ENCODE data around the gene ENDOD1.

The ENDOD1 gene

DNA sequence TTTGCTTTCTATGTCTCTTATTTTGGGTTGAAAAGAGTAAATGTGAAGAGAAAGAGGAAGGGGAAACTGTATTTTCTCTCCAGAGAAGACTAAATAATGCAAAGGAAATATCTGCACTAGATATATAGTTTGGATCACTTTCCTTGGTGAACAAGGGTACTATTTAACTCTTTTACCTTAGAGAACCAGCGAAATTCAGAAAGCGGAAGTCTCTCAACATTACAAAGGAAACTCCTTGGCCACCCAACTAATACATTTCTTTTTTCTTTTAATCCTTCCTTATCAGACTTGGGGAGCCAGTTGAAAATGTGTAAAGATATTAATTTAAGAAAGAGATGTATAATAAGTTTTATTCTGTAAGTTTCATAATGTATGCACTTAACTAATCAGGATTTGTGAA lies 77.1 kb downstream of the ENDOD1 start:
- TF ChIP-seq, protein P1, sequence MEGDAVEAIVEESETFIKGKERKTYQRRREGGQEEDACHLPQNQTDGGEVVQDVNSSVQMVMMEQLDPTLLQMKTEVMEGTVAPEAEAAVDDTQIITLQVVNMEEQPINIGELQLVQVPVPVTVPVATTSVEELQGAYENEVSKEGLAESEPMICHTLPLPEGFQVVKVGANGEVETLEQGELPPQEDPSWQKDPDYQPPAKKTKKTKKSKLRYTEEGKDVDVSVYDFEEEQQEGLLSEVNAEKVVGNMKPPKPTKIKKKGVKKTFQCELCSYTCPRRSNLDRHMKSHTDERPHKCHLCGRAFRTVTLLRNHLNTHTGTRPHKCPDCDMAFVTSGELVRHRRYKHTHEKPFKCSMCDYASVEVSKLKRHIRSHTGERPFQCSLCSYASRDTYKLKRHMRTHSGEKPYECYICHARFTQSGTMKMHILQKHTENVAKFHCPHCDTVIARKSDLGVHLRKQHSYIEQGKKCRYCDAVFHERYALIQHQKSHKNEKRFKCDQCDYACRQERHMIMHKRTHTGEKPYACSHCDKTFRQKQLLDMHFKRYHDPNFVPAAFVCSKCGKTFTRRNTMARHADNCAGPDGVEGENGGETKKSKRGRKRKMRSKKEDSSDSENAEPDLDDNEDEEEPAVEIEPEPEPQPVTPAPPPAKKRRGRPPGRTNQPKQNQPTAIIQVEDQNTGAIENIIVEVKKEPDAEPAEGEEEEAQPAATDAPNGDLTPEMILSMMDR (IDR thresholded peaks at IDR 0.05): no peak
- no peak overlapping the region for H3K4me3 ChIP-seq
- H3K27ac ChIP-seq: no peak overlapping the region
- DNase-seq (ENCODE audit: low spot score): no peak

GRCh38 chr11:95170294-95170693 lies 80.6 kb downstream of the ENDOD1 start:
- Histone ChIP-seq H3K27ac (no peak overlapping the region), H3K4me3 (no peak overlapping the region)
- TF ChIP-seq, protein P1 (IDR thresholded peaks at IDR 0.05): no peak
- no peak for DNase-seq (ENCODE audit: low spot score)

DNA sequence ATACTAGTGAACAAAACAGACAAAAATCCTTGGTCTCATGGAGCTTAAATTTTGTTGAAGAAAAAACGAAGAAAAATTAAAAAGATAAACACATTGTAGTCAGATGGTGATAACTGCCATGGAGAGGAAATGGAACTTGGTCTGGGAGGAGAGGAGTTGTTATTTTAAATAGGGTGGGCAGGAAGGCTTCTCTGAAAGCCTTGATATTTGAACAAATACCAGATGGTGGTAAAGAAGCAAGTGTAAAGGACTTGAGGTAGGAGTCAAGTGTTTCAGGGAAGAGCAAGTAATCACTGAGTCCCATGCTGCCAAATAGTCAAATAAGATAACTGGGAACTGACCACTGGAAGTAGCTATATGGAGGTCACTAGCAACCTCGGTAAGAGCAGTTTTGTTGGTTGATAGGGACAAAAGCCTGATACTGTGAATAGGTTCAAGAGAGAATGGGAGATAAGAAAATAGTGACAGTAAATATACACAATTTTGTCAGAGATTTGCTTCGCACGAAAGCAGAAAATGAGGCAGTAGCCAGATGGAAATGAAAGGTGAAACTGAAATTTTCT lies 86.3 kb downstream of the ENDOD1 start:
- Histone ChIP-seq H3K4me3 (no peak overlapping the region), H3K27ac (no peak overlapping the region)
- TF ChIP-seq, protein P1 (IDR thresholded peaks at IDR 0.05): no peak
- DNase-seq (ENCODE audit: low spot score): no peak
